ENCODE data around the gene B4GALNT1.
"Not testable (repeated sequence)": the region's sequence is repeated elsewhere in the genome, so short reads cannot be mapped to it uniquely, and the experiment has no call there.

B4GALNT1 gene

GRCh38 chr12:57637364-57637763 is 4.4 kb upstream of the B4GALNT1 start:
- DNase-seq (ENCODE audit: low spot score) = no peak

GRCh38 chr12:57636731-57637130 is 3.7 kb upstream of the B4GALNT1 start:
- DNase-seq (ENCODE audit: low spot score) = not testable (repeated sequence)

DNA sequence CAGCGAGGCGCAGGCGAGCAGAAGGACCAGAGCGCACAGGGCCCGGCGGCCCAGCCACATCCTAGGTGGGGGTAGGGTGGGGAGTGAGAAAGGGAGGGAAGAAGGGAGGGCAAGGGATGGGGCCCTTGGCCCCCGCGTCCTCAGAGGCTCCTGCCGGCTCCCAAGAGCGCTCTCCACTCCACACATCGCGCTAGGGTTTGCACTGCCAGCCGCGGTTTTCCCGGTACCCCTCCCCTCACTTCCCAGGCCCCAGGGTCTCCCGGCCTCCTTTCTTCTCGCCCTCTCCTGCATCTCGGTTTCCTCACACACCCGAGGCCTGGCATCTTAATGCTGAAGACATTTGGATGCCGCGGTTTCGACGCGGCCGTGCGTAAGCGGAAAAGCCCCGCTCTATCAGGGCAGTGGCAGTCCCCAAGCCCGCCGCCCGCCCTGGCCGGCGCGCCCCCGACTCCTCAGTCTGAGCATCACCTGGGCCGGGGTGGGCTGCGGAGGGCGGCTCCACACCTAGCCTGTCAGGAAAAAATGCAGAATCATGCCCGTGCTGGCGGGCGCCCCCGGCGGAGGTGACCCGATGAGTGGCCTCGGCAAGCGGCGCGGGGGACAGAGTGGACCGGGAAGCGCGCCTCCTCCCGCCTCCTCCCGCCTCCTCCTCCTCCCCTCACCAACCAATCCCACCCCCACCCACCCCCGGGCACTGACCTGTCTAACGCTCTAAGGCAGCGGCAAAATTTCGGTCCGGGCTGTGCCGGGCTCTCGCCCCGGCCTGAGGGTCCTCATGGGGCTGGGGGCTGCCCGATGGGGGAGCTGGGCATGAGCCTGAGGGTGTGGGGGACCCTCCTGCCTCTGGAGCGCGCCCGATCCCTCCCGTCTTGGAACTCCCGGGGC is 686 bp downstream of the B4GALNT1 start:
- DNase-seq (ENCODE audit: low spot score) = no peak

- DNase-seq (ENCODE audit: low spot score) = no peak
Observed at GRCh38 chr12:57631566-57632072, 1.4 kb downstream of the B4GALNT1 start.

DNA sequence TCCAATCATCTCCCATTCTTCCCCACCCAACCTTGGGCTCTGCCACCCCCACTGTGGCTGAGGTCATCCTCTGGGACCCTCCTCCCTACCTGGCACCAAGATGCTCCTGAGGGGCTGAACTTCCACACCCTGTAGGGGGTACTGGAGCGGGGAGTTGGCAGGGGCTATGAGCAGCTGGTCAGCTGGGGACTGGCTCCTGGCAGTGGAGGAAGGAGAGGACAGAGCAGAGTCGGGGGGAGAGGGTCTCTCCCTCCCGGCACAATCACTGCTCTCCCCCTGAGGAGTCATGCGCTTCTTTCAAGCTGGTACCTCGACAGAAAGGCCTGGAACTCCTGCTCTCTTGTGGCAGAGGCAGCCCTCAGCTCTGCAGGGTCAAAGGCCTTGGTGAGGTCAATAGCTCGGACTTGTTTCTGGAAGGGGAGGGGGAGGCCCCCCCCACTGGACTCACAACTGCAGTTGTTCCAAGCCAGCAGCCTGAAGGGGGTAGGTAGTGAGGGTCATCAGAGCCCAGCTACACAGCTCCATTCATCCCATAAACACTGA is 2.0 kb downstream of the B4GALNT1 start:
- DNase-seq (ENCODE audit: low spot score) = no peak

DNA sequence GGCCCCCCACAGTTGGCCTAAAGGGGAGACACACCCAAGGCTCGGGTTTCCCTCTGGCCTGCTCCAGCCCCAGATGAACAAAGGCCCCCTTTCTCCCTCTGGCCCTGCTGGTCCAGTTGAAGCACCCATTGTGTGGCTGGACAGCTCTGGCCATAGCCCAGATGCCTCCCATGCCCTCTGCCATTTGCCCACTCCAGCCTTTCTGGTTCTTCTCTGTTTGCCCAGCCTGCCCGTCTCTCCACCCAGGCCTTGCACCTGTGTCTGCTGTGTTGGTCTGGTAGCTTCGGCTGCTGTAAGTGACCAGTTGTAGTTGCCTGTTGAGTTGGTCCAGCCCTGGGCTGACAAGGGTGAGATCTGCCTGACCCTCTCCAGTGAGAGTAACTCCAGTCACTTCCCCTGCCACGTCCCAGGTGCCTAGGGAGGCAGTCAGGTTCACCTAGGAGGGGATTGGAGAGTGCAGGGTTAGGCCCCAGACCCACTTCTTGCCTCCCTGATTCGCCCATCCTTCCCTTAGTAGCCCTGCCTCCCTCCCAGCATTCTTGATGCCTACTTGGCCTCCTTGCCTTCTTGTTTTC is 3.0 kb downstream of the B4GALNT1 start:
- no peak for DNase-seq (ENCODE audit: low spot score)

- no peak for DNase-seq (ENCODE audit: low spot score)
Observed at GRCh38 chr12:57628280-57629191, 4.5 kb downstream of the B4GALNT1 start.

DNA sequence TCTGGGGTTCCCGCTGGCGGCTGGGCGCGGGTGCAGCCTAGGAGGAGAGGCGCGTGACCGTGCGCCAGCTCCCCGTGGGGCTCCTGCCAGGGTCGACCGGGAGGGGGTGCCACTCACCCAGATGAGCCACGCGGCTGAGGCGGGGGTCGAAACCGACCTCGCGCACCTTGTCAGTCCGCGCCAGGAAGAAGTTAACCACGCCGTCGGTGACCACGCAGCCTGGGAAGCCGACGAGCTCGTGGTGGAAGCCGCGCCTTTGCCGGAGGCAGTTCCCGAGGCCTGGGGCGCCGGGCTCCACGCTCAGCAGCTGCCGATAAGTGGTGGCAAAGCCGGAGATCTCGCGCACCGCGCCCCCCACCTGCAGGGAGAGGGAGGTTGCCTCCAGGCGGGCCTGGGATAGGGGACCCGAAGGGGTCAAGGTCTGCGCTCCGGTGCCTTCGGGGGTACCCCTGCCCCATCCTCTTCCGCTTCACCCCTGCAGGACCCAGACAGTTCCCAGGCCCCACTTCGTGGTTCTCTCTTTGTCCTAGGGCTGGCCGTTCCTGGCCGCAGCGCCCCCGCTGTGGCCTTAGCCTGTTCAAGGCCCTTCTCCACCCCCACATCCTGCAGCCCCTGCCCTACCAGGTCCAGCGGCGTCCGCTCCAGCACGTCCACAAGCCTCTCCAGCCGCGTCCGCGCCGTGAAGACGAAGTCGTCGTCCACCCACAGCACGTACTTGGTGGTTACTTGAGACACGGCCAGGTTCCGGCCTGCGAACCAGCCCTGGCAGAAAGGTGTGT is 5.3 kb downstream of the B4GALNT1 start:
- DNase-seq (ENCODE audit: low spot score) = no peak

GRCh38 chr12:57626921-57627445 is 6.0 kb downstream of the B4GALNT1 start:
- no peak for DNase-seq (ENCODE audit: low spot score)

DNA sequence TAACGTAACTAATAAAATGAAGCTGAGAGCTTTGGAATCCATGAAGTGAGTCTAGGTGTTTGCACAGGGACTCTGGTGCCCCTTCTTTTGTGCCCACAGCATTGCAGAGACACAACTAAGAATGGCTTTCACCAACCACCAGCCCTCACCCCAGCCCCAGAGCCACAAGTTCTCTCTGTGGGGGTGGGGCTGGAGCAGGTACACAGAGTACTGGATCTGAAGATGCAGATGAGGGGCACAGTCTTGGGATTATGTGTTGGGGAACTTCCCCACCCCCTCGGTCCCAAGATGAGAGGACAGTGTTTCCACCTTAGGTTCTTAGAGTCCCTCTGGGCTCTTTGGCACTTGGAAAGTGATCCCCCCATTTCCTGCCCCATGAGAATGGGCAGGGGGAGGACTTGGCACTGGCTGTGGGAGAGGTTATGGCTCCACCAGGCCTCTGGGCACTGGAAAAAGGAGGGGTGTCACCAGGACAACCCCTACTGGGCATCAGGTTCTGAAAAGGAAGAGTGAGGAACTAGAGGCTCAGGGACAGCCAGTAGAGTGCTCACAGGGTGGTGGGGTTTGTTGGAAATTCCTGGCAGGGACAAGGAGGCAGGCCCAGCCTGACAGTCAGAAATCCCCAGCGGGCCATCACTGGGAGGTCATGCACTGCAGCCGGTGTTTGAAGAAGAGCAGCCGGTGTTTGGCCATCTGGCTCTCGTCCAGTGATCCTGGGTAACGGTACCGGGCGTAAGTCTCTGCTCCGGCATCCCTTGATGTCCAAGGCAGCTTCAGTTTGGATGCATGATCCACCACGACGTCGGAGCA is 6.7 kb downstream of the B4GALNT1 start:
- DNase-seq (ENCODE audit: low spot score) = no peak

DNA sequence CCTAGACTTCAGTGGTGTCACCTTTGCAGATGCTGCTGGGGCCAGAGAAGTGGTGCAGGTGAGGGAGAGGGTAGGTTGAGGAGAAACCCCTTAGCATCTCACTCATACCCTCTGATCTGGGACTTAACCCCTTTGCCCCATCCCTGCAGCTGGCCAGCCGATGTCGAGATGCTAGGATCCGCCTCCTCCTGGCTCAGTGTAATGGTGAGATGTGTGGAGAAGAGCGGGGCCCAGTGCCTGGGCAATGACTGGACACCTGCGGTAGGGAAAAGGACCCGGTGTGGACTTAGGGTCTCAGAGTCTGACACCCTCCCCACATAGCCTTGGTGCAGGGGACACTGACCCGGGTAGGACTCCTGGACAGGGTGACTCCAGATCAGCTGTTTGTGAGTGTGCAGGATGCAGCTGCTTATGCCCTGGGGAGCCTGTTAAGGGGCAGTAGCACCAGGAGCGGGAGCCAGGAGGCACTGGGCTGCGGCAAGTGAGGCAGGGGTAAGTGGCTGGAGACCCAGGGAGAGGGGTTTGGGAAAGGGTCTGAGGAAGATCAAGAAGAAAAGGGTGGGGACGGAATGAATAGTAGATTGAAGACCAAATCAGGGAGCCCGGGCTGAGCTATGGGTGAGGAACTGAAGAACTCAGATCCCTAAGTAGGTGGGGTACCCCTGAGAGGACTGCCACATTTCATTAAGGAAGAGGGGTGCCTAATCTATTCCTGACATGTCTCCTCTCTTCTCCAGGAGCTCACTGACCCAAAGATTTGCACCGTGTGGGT is 7.6 kb downstream of the B4GALNT1 start:
- DNase-seq (ENCODE audit: low spot score) = no peak

GRCh38 chr12:57624441-57625220 is 8.4 kb downstream of the B4GALNT1 start:
- DNase-seq (ENCODE audit: low spot score) = no peak

DNA sequence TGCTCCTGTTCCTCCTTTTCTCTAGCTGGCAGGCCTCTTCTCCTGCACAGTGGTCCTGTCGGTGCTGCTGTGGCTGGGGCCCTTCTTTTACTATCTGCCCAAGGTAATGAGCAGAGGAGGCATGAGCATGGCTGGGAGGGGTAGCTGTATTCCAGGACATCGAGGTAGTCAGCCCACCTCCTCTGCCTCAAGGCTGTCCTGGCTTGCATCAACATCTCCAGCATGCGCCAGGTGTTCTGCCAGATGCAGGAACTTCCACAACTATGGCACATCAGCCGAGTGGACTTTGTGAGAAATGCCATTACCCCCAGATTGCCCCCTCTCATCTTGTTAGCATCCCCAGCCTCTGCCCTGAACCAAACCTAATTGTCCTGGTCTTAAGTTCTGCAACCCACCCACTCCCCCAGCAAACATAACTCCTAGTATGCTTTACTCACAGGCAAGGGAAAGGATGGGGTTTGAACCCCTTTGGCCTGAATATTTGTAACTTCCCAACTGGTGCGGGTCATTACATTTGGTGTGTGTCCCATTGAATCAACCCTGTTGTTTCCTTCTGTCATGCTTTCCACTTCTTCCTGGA is 9.1 kb downstream of the B4GALNT1 start:
- DNase-seq (ENCODE audit: low spot score) = no peak

- no peak for DNase-seq (ENCODE audit: low spot score)
Observed at GRCh38 chr12:57623385-57623784, 9.6 kb downstream of the B4GALNT1 start.

DNA sequence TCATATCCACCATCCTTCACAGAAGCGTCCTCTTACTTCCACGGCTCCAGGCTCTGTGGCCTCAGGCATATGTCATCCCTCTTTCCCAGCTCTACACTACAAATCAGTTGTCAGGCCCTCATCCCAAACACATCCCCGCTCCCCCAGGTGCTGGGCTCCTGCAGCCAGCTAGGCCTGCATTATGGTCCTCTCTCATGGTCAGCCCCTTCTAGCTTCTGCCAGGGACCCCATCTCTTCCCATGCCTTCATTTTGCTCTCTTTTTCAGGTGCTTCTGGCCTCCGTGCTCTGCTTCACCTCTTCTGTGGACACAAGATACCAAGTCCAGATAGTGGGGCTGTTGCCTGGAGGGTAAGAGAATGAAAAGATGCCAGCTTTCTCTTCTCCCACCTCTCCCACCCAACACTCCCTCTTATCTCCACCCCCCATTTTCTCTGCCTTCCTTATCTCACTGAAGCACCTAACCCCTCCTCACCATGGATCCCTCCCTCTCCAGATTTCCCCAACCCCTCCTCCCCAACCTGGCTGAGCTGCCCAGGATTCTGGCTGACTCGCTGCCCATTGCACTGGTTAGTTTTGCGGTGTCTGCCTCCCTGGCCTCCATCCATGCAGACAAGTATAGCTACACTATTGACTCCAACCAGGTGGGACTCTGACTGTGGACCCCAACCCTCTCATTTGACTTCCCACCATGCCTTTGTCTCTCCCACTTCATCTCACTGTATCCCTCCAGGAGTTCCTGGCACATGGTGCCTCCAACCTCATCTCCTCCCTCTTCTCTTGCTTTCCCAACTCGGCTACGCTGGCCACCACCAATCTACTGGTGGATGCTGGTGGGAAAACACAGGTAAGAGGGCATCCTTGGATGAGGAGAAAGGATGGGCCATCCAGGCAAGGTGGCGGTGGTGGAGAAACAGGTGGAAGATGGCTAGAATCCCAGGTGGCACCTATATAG is 10.4 kb downstream of the B4GALNT1 start:
- no peak for DNase-seq (ENCODE audit: low spot score)

DNA sequence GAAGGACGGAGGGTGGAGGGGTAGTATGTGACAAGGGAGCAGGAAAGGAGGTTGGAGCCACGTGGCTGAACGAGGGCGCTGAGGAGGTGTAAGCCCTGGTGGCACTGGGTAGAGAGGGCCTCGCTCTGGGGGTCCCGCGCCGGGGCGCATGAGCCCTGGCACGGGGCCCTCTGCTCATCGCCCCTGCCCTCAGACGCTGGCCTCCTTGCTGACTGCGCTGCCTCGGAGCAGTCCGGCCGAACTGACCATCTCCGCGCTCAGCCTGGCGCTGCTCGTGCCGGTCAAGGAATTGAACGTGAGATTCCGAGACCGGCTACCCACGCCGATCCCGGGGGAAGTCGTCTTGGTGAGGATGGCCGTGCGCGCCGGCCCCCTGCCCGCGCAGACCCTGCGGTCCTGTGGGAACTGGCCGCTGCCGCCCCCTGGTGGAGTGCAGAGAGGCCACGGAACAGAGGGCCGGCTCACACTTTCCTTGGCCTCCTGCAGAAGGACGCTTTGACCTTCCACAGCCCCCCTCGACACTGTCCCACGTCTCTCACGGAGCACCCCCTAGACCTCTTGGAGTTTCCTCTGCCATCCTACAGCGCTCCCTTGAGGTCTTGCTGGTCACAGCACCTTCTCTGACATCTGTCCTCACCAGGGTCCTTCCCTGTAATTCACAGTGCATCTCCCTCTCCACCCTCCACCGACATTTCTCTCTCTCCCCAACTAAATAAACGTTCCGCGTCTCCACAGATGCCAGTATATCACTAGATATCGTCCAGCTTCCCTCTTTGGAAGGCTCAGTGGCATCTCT is 11.3 kb downstream of the B4GALNT1 start:
- peak; percentile 41 for DNase-seq (ENCODE audit: low spot score)
